Cardiac fibroblast (primary cell): ENCODE measurements around the gene RASL10B.
"Not testable (repeated sequence)": the region's sequence is repeated elsewhere in the genome, so short reads cannot be mapped to it uniquely, and the experiment has no call there.

Source experiments
- DNase-seq, 2 donors: peaks; one replicate each; pipeline versions ENCODE4 v3.0.0 to v3.0.0-alpha.2; 2010; ENCODE audit warnings: low read depth in 2 of 2
- H3K4me3 ChIP-seq, 2 donors: replicated peaks in 1 of 2; 1 replicate in 1 of 2; 2 replicates in 1 of 2; pipeline ENCODE4 v1.5.1; 2011; ENCODE audit warnings: low read depth in 2 of 2, low read length in 2 of 2, mild to moderate bottlenecking in 2 of 2, moderate library complexity in 1 of 2
- CTCF ChIP-seq: IDR thresholded peaks from one replicate; pipeline ENCODE4 v1.5.1; 2011; ENCODE audit warnings: low read depth, mild to moderate bottlenecking, low read length, inconsistent platforms

Gene RASL10B

GRCh38 chr17:35749560-35750412 is 18.3 kb downstream of the RASL10B start:
- no peak for TF ChIP-seq CTCF
- peak overlapping the region in 1 of 2 donors; percentile 18 for H3K4me3 ChIP-seq

GRCh38 chr17:35750526-35751395 is 19.3 kb downstream of the RASL10B start:
- no peak for DNase-seq
- H3K4me3 ChIP-seq: no peak overlapping the region
- TF ChIP-seq CTCF: no peak

More at GRCh38 chr17:35749560-35750412, 18.3 kb downstream of the RASL10B start:
- DNase-seq: peak; percentile 43 to 61

GRCh38 chr17:35751541-35751940 is 20.1 kb downstream of the RASL10B start:
- DNase-seq: peak; percentile 26 to 76
- not testable (repeated sequence) for H3K4me3 ChIP-seq

GRCh38 chr17:35752471-35752870 is 21.0 kb downstream of the RASL10B start:
- no peak for DNase-seq
- no peak overlapping the region for H3K4me3 ChIP-seq
- no peak for TF ChIP-seq CTCF

GRCh38 chr17:35752945-35753764 is 21.7 kb downstream of the RASL10B start, which contains the start of gene GAS2L2:
Gene GAS2L2, minus strand, starts transcription at chr17:35753239. Its CDS starts 389 bp downstream, at chr17:35752850.
- H3K4me3 ChIP-seq: no peak within 1 kb of the TSS
- peak in 1 of 2 donors; percentile 63 for DNase-seq
- no peak for TF ChIP-seq CTCF

- no peak for DNase-seq
- no peak overlapping the region for H3K4me3 ChIP-seq
- TF ChIP-seq CTCF: no peak
Measured at GRCh38 chr17:35757243-35757642, 25.8 kb downstream of the RASL10B start.
